CD14-positive monocyte (primary cell): ENCODE measurements around the gene PCCA. TPM values are rescaled to one million over a fixed set of nuclear protein-coding genes. Genes with fewer than 3 reads are reported as not detected.

Experiments
- DNase-seq, 3 donors: peaks; one replicate each; pipeline ENCODE4 v3.0.0-alpha.2; 2011 to 2022
- H2AFZ ChIP-seq: 2 replicates; pipeline ENCODE4 v1.6.0; 2012; ENCODE audit warnings: mild to moderate bottlenecking, low read depth, low read length, inconsistent platforms; ENCODE audit not compliant: insufficient read depth, poor library complexity, severe bottlenecking
- H3K27ac ChIP-seq, 2 donors: 1 replicate in 1 of 2; 2 replicates in 1 of 2; pipeline ENCODE4 v1.5.1; 2012 to 2013; ENCODE audit warnings: low read length in 2 of 2, control low read depth in 1 of 2, inconsistent platforms in 1 of 2, low read depth in 1 of 2, mild to moderate bottlenecking in 1 of 2
- H3K27me3 ChIP-seq, 2 donors: one replicate each; pipeline versions ENCODE4 v1.6.0 to v1.6.1; 2011 to 2013; ENCODE audit warnings: low read length in 2 of 2; ENCODE audit not compliant: control insufficient read depth in 2 of 2, insufficient read depth in 2 of 2
- H3K36me3 ChIP-seq, 2 donors: replicated peaks in 1 of 2; 1 replicate in 1 of 2; 2 replicates in 1 of 2; pipeline versions ENCODE4 v1.5.1 to v1.6.1; 2012 to 2013; ENCODE audit warnings: low read length in 2 of 2, control low read depth in 1 of 2, inconsistent platforms in 1 of 2, mild to moderate bottlenecking in 1 of 2; ENCODE audit not compliant: insufficient read depth in 2 of 2, control insufficient read depth in 1 of 2
- H3K4me1 ChIP-seq, 2 donors: 1 replicate in 1 of 2; 2 replicates in 1 of 2; pipeline versions ENCODE4 v1.5.1 to v1.6.1; 2012 to 2013; ENCODE audit warnings: low read length in 2 of 2, control low read depth in 1 of 2, inconsistent platforms in 1 of 2, mild to moderate bottlenecking in 1 of 2, moderate library complexity in 1 of 2; ENCODE audit not compliant: insufficient read depth in 2 of 2, control insufficient read depth in 1 of 2
- H3K4me2 ChIP-seq: replicated peaks from 2 replicates; pipeline ENCODE3; 2012; ENCODE audit warnings: low read length, moderate library complexity, mild to moderate bottlenecking; ENCODE audit not compliant: poor library complexity, severe bottlenecking; ENCODE audit errors: extremely low read depth
- H3K4me3 ChIP-seq, 3 experiments: fragments of 200-600 bp in 1 of 3; sonication (generic) in 1 of 3; replicated peaks in 1 of 3; 1 replicate in 2 of 3; 2 replicates in 1 of 3; pipeline ENCODE4 v1.5.1; 2011 to 2013; ENCODE audit warnings: low read length in 3 of 3, mild to moderate bottlenecking in 3 of 3, control low read depth in 2 of 3, low read depth in 2 of 3, inconsistent platforms in 1 of 3, moderate library complexity in 1 of 3
- H3K79me2 ChIP-seq: 2 replicates; pipeline ENCODE4 v1.6.0; 2012; ENCODE audit warnings: mild to moderate bottlenecking, control low read depth, inconsistent platforms, low read length, moderate library complexity; ENCODE audit not compliant: insufficient read depth
- H3K9ac ChIP-seq: 2 replicates; pipeline ENCODE4 v1.6.0; 2017; ENCODE audit warnings: low read length, mild to moderate bottlenecking; ENCODE audit not compliant: insufficient read depth, poor library complexity, severe bottlenecking
- H3K9me3 ChIP-seq, 2 donors: replicated peaks in 1 of 2; 1 replicate in 1 of 2; 2 replicates in 1 of 2; pipeline versions ENCODE4 v1.5.1 to v1.6.1; 2012 to 2013; ENCODE audit warnings: low read length in 2 of 2, control low read depth in 1 of 2; ENCODE audit not compliant: control insufficient read depth in 1 of 2, insufficient read depth in 1 of 2
- H4K20me1 ChIP-seq: 2 replicates; pipeline ENCODE4 v1.6.0; 2012; ENCODE audit warnings: mild to moderate bottlenecking, low read length, control low read depth, moderate library complexity; ENCODE audit not compliant: insufficient read depth
- H3K27ac Mint-ChIP-seq, 7 donors: one replicate each; pipeline ENCODE4 v1.8.0; 2020; ENCODE audit warnings: mild to moderate bottlenecking in 7 of 7, mixed read lengths in 7 of 7, moderate library complexity in 6 of 7, inconsistent platforms in 2 of 7
- H3K27me3 Mint-ChIP-seq, 3 donors: one replicate each; pipeline ENCODE4 v1.8.0; 2021 to 2022; ENCODE audit warnings: low read depth in 3 of 3, mild to moderate bottlenecking in 3 of 3, mixed read lengths in 3 of 3, moderate library complexity in 3 of 3, inconsistent platforms in 1 of 3
- H3K36me3 Mint-ChIP-seq, 2 donors: one replicate each; pipeline ENCODE4 v1.8.0; 2020; ENCODE audit warnings: mixed read lengths in 2 of 2, inconsistent platforms in 1 of 2, mild to moderate bottlenecking in 1 of 2
- H3K4me1 Mint-ChIP-seq: one replicate; pipeline ENCODE4 v1.8.0; 2020; ENCODE audit warnings: mild to moderate bottlenecking, mixed read lengths
- H3K4me3 Mint-ChIP-seq, 2 donors: one replicate each; pipeline ENCODE4 v1.8.0; 2020; ENCODE audit warnings: mild to moderate bottlenecking in 2 of 2, mixed read lengths in 2 of 2, moderate library complexity in 1 of 2
- H3K9me3 Mint-ChIP-seq, 7 donors: one replicate each; pipeline ENCODE4 v1.8.0; 2020 to 2022; ENCODE audit warnings: mixed read lengths in 7 of 7, mild to moderate bottlenecking in 6 of 7, moderate library complexity in 6 of 7, inconsistent platforms in 2 of 7
- WGBS: methylation state at CpG from one replicate; pipeline ENCODE4 v1.1.5; 2013; ENCODE audit warnings: missing lambda C conversion rate; ENCODE audit not compliant: insufficient coverage; 5-methylcytosine and 5-hydroxymethylcytosine counted together
- intact Hi-C, 2 donors: fragments of 100-400 bp; cut with micrococcal nuclease; formaldehyde crosslinking; loops; one replicate each; pipeline versions ENCODE4 v1.15.0 to v1.15.1; 2023
- polyA plus RNA-seq, 3 donors: library from polyadenylated mRNA; depleted of rRNA in 1 of 3; unstranded in 2 of 3; stranded (reverse) in 1 of 3; fragments of 300-500 nt in 2 of 3; fragments of >200 nt in 1 of 3; fragmentation: Illumina TruSeq in 2 of 3; gene quantifications; 1 replicate in 2 of 3; 2 replicates in 1 of 3; pipeline ENCODE4 v1.2.3, GENCODE V29; 2012 to 2021
- TF ChIP-seq, protein P1 (sequence below): fragments of 200-600 bp; IDR thresholded peaks from one replicate; pipeline ENCODE4 v1.8.0; 2022; ENCODE audit warnings: antibody characterized with exemption, mild to moderate bottlenecking

Gene PCCA
- polyA plus RNA-seq, 3 donors, result 4.4 to 13.5 (median 11.9) TPM

DNA sequence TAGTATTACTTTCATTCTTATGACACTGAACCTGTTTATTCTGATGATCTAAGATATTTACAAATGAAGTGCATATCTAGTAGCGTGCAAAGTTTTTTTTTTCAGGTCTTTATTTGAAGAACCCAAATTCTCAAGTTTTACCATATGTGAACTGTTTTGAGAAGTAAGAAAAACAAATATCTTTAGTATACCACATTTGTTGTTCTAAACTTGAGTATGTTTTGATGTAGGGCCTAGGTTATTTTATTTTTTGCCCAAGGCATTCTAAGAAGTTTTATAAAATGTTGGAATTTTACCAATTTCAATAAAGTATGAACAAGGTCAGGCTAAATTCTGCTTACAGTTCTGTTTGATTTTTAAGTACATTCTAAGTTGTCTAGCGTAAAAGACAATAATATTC lies 213.5 kb downstream of the PCCA start:
- Histone ChIP-seq H3K4me1 (no peaks in the 10 kb centered on the region), H3K9ac (no peak overlapping the region), H3K4me3 (no peak overlapping the region), H3K79me2 (no peaks in the 10 kb centered on the region), H3K9me3 (no peaks in the 10 kb centered on the region), H2AFZ (no peak overlapping the region), H4K20me1 (no peaks in the 10 kb centered on the region), H3K36me3 (no peaks in the 10 kb centered on the region), H3K27ac (no peak overlapping the region), H3K27me3 (no peaks in the 10 kb centered on the region), H3K4me2 (no peak overlapping the region)
- H3K36me3 Mint-ChIP-seq, result peaks cover 3 to 10% of the 10 kb centered on the region in 2 donors
- intact Hi-C loops, result no loop called here
- H3K27me3 Mint-ChIP-seq, result peaks cover 0 to 4% (median 0%) of the 10 kb centered on the region in 3 donors
- H3K4me1 Mint-ChIP-seq, result peaks cover 1% of the 10 kb centered on the region
- no peak overlapping the region for H3K27ac Mint-ChIP-seq
- H3K9me3 Mint-ChIP-seq, result no peaks in the 10 kb centered on the region
- DNase-seq, result no peak
- H3K4me3 Mint-ChIP-seq, result no peak overlapping the region
- no CpG with 5 or more reads among the region's 2 CpGs for WGBS
- TF ChIP-seq, protein P1, sequence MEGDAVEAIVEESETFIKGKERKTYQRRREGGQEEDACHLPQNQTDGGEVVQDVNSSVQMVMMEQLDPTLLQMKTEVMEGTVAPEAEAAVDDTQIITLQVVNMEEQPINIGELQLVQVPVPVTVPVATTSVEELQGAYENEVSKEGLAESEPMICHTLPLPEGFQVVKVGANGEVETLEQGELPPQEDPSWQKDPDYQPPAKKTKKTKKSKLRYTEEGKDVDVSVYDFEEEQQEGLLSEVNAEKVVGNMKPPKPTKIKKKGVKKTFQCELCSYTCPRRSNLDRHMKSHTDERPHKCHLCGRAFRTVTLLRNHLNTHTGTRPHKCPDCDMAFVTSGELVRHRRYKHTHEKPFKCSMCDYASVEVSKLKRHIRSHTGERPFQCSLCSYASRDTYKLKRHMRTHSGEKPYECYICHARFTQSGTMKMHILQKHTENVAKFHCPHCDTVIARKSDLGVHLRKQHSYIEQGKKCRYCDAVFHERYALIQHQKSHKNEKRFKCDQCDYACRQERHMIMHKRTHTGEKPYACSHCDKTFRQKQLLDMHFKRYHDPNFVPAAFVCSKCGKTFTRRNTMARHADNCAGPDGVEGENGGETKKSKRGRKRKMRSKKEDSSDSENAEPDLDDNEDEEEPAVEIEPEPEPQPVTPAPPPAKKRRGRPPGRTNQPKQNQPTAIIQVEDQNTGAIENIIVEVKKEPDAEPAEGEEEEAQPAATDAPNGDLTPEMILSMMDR, result no peak

DNA sequence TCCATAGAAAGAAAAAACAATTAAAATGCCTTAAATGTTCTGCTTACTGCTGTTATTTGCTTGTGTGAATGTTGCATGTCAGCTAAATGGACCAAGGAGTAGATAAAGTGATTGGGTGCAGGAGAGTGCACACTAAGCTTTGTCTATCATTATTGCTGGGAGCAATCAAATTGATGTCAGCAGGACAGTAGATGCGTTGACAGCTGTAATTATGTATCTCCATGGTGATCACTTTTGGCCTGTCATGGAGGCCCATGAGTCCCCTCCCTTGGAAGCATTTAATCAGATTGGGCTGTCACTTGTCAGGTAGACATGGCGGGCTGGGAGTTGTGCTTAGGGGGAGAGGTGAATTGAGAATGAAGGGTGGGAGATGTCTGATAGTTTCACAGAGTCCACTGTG lies 215.3 kb downstream of the PCCA start:
- Mint-ChIP-seq H3K36me3 (peaks cover 3 to 10% of the 10 kb centered on the region in 2 donors), H3K27ac (no peak overlapping the region), H3K27me3 (no peaks in the 10 kb centered on the region), H3K9me3 (no peaks in the 10 kb centered on the region), H3K4me3 (no peak overlapping the region), H3K4me1 (no peaks in the 10 kb centered on the region)
- Histone ChIP-seq H4K20me1 (no peaks in the 10 kb centered on the region), H2AFZ (no peak overlapping the region), H3K4me1 (no peaks in the 10 kb centered on the region), H3K9me3 (no peaks in the 10 kb centered on the region), H3K36me3 (no peaks in the 10 kb centered on the region), H3K4me2 (no peak overlapping the region), H3K9ac (no peak overlapping the region), H3K27me3 (no peaks in the 10 kb centered on the region), H3K79me2 (no peaks in the 10 kb centered on the region), H3K4me3 (no peak overlapping the region), H3K27ac (no peak overlapping the region)
- TF ChIP-seq, protein P1, result no peak
- DNase-seq, result no peak
- intact Hi-C loops, result no loop called here
- 100% methylated on average over 2 of the region's 2 CpGs for WGBS
